ENCODE data around the gene LRMDA. TPM values are rescaled to one million over a fixed set of nuclear protein-coding genes. Genes with fewer than 3 reads are reported as not detected.

LRMDA gene
- total and polyA plus RNA-seq, 2 of the 4 experiments (the other 2 are of a cell fraction), result 0.07 TPM; not detected in 1

DNA sequence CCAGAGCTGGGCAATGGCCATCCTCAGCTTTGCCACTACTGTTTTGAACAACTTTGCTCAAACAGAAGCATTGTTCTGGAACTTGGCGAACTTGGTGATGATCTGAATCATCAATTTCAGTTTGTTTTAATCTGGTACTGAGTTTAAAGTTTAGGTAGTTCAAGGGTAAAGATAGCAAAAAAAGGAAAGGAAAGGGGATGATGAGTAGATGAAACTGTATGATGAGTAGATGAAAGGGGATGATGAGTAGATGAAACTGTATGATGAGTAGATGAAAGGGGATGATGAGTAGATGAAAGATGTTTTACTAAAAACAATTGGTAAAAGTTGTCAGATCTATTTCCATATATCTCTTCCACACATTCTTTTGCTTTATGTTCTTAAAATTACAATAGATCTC lies 737.0 kb downstream of the LRMDA start:
- H3K4ac ChIP-seq (ENCODE audit: low read depth, low read length), result no peak overlapping the region
- no peak overlapping the region for H2AFZ ChIP-seq (replicated peaks; ENCODE audit: low read length, poor library complexity)
- peaks cover 3% of the 10 kb centered on the region; the same call in 1 of the 2 replicates for H3K9me3 ChIP-seq (ENCODE audit: control insufficient read depth, insufficient read depth, low read length)
- no peaks in the 10 kb centered on the region for H3K4me1 ChIP-seq (ENCODE audit: control insufficient read depth, insufficient read depth, low read length)
- dilution Hi-C loops (cut with HindIII; ENCODE audit: low sequenced_read_pairs, unreplicated experiment) (no loop called here), in situ Hi-C loops (cut with MboI; ENCODE audit: low sequenced_read_pairs) (no loop called here), intact Hi-C loops (cut with micrococcal nuclease) (no loop called here)
- H4K8ac ChIP-seq (ENCODE audit: low read depth in 2 of 2, low read length in 2 of 2), result no peak overlapping the region
- no peak overlapping the region for H3K9ac ChIP-seq (ENCODE audit: low read depth, low read length)
- H3K79me1 ChIP-seq (ENCODE audit: low read depth in 1 of 2, low read length in 2 of 2), result no peaks in the 10 kb centered on the region
- no peak overlapping the region for H3K56ac ChIP-seq (ENCODE audit: extremely low read depth, insufficient read depth, low read length)
- H3K36me3 ChIP-seq (ENCODE audit: control insufficient read depth, insufficient read depth, low read length), result no peaks in the 10 kb centered on the region
- no peaks in the 10 kb centered on the region for H3K9me1 ChIP-seq (ENCODE audit: insufficient read depth, low read length)
- WGBS, 2 experiments (ENCODE audit: extremely low coverage in 2 of 2, insufficient read length in 1 of 2), result 83% methylated on average over 1 of the region's 1 CpG; no CpG with 5 or more reads in 1 of the 2 experiments
- H3K23ac ChIP-seq (ENCODE audit: low read depth, low read length), result no peak overlapping the region
- no peak overlapping the region for H3K4me2 ChIP-seq (ENCODE audit: low read depth, low read length)
- no peak overlapping the region for H3K18ac ChIP-seq (ENCODE audit: low read depth, low read length)
- no peak overlapping the region for H4K5ac ChIP-seq (ENCODE audit: low read depth, low read length)
- H3K27me3 ChIP-seq (ENCODE audit: control insufficient read depth, insufficient read depth, low read length), result peaks cover 11% of the 10 kb centered on the region
- ATAC-seq (ENCODE audit: low read depth), result no peak
- H3K4me3 ChIP-seq (ENCODE audit: insufficient read depth, low read depth, low read length), result no peak overlapping the region
- H2BK20ac ChIP-seq (ENCODE audit: low read depth, low read length), result no peak overlapping the region
- no peak overlapping the region for H3K14ac ChIP-seq (replicated peaks; ENCODE audit: low read depth, low read length)
- BruUV-seq (replicated peaks), result no TSS peak
- TF ChIP-seq MXI1 (IDR thresholded peaks at IDR 0.05; ENCODE audit: borderline replicate concordance, low read depth, low read length), result no peak
- no peak for TF ChIP-seq SMC3 (IDR thresholded peaks at IDR 0.05; ENCODE audit: low read depth, low read length)
- TF ChIP-seq BHLHE40 (IDR thresholded peaks at IDR 0.05; ENCODE audit: low read depth, low read length), result no peak
- TF ChIP-seq, protein P1, sequence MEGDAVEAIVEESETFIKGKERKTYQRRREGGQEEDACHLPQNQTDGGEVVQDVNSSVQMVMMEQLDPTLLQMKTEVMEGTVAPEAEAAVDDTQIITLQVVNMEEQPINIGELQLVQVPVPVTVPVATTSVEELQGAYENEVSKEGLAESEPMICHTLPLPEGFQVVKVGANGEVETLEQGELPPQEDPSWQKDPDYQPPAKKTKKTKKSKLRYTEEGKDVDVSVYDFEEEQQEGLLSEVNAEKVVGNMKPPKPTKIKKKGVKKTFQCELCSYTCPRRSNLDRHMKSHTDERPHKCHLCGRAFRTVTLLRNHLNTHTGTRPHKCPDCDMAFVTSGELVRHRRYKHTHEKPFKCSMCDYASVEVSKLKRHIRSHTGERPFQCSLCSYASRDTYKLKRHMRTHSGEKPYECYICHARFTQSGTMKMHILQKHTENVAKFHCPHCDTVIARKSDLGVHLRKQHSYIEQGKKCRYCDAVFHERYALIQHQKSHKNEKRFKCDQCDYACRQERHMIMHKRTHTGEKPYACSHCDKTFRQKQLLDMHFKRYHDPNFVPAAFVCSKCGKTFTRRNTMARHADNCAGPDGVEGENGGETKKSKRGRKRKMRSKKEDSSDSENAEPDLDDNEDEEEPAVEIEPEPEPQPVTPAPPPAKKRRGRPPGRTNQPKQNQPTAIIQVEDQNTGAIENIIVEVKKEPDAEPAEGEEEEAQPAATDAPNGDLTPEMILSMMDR (conservative IDR thresholded peaks at IDR 0.05; ENCODE audit: low read depth, low read length), result no peak
- TF ChIP-seq, protein P2, sequence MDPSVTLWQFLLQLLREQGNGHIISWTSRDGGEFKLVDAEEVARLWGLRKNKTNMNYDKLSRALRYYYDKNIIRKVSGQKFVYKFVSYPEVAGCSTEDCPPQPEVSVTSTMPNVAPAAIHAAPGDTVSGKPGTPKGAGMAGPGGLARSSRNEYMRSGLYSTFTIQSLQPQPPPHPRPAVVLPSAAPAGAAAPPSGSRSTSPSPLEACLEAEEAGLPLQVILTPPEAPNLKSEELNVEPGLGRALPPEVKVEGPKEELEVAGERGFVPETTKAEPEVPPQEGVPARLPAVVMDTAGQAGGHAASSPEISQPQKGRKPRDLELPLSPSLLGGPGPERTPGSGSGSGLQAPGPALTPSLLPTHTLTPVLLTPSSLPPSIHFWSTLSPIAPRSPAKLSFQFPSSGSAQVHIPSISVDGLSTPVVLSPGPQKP (IDR thresholded peaks at IDR 0.05; ENCODE audit: borderline replicate concordance, low read depth, low read length), result no peak
- TF ChIP-seq, protein P3, sequence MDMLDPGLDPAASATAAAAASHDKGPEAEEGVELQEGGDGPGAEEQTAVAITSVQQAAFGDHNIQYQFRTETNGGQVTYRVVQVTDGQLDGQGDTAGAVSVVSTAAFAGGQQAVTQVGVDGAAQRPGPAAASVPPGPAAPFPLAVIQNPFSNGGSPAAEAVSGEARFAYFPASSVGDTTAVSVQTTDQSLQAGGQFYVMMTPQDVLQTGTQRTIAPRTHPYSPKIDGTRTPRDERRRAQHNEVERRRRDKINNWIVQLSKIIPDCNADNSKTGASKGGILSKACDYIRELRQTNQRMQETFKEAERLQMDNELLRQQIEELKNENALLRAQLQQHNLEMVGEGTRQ (IDR thresholded peaks at IDR 0.05; ENCODE audit: low read depth, low read length), result no peak
- no peak for TF ChIP-seq RCOR1 (IDR thresholded peaks at IDR 0.05; ENCODE audit: insufficient replicate concordance, low read length)
- no peak for TF ChIP-seq MAZ (IDR thresholded peaks at IDR 0.05; ENCODE audit: borderline replicate concordance, low read depth, low read length)
- TF ChIP-seq POLR2A (IDR thresholded peaks at IDR 0.05; ENCODE audit: low read depth, low read length), result no peak
- TF ChIP-seq MAFK (IDR thresholded peaks at IDR 0.05; ENCODE audit: low read depth, low read length), result no peak
- no peak for TF ChIP-seq RFX5 (IDR thresholded peaks at IDR 0.05; ENCODE audit: low read depth, low read length)
- TF ChIP-seq CHD1 (IDR thresholded peaks at IDR 0.05; ENCODE audit: low read depth, low read length), result no peak
- no peak for TF ChIP-seq FOS (IDR thresholded peaks at IDR 0.05; ENCODE audit: low read depth, low read length)
- H2BK15ac ChIP-seq (ENCODE audit: low read depth, low read length), result no peak overlapping the region
- no peak overlapping the region for H3K27ac ChIP-seq (ENCODE audit: insufficient read depth, low read length)
- no peak overlapping the region for H4K91ac ChIP-seq (ENCODE audit: insufficient read depth, low read depth, low read length)
- no peaks in the 10 kb centered on the region for H4K20me1 ChIP-seq (ENCODE audit: insufficient read depth, low read length)
- CTCF ChIA-PET, result interaction anchor here (1.0 kb wide), 1 partner anchor 10 kb away, joined by 3 read pairs; no protein-coding TSS in a partner anchor
- H2AK5ac ChIP-seq (ENCODE audit: low read depth, low read length), result no peak overlapping the region
- no peak for DNase-seq
- POLR2A ChIA-PET (ENCODE audit: unreplicated experiment), result no interaction called here
- no peak overlapping the region for H2BK120ac ChIP-seq (ENCODE audit: low read depth, low read length)
- H2AK9ac ChIP-seq (replicated peaks; ENCODE audit: low read depth, low read length, poor library complexity), result no peak overlapping the region
- H2BK5ac ChIP-seq (ENCODE audit: low read depth, low read length, poor library complexity, severe bottlenecking), result no peak overlapping the region

Measured in IMR-90 (cell line).